Aorta (tissue), 5 donors: ENCODE measurements around the gene ORM1. TPM values are rescaled to one million over a fixed set of nuclear protein-coding genes. Genes with fewer than 3 reads are reported as not detected.

Experiments
- ATAC-seq: fragments of 200-7000 bp; cut with Tn5 transposase; one replicate; pipeline ENCODE4 v1.9.1; 2022; ENCODE audit warnings: moderate library complexity; ENCODE audit not compliant: low FRiP score
- DNase-seq, 2 donors: peaks; one replicate each; pipeline ENCODE4 v3.0.0-alpha.2; 2020
- H3K27ac ChIP-seq, 2 donors: one replicate each; pipeline ENCODE4 v1.5.1; 2013; ENCODE audit warnings: low read length in 2 of 2, mild to moderate bottlenecking in 2 of 2, moderate library complexity in 2 of 2, control low read depth in 1 of 2, inconsistent platforms in 1 of 2, low read depth in 1 of 2
- H3K27me3 ChIP-seq, 2 donors: one replicate each; pipeline ENCODE4 v1.6.1; 2013; ENCODE audit warnings: control low read depth in 1 of 2, low read length in 1 of 2, mild to moderate bottlenecking in 1 of 2, moderate library complexity in 1 of 2; ENCODE audit not compliant: insufficient read depth in 2 of 2, control insufficient read depth in 1 of 2
- H3K36me3 ChIP-seq, 2 donors: one replicate each; pipeline ENCODE4 v1.6.1; 2013; ENCODE audit warnings: control low read depth in 1 of 2, low read length in 1 of 2, mild to moderate bottlenecking in 1 of 2; ENCODE audit not compliant: insufficient read depth in 2 of 2, control insufficient read depth in 1 of 2
- H3K4me1 ChIP-seq, 2 donors: one replicate each; pipeline ENCODE4 v1.6.1; 2013; ENCODE audit warnings: low read length in 2 of 2, control low read depth in 1 of 2, mild to moderate bottlenecking in 1 of 2, moderate library complexity in 1 of 2; ENCODE audit not compliant: insufficient read depth in 2 of 2, control insufficient read depth in 1 of 2
- H3K4me3 ChIP-seq, 2 donors: one replicate each; pipeline ENCODE4 v1.5.1; 2013; ENCODE audit warnings: low read length in 2 of 2, control low read depth in 1 of 2, mild to moderate bottlenecking in 1 of 2
- H3K9me3 ChIP-seq: one replicate; pipeline ENCODE4 v1.6.1; 2013; ENCODE audit warnings: mild to moderate bottlenecking, low read length; ENCODE audit not compliant: control insufficient read depth
- WGBS, 2 donors: extraction: QIAGEN DNeasy Blood & Tissue Kit; methylation state at CpG; one replicate each; pipeline ENCODE4 v1.1.7; 2013; 5-methylcytosine and 5-hydroxymethylcytosine counted together
- intact Hi-C, 2 donors: fragments of 100-400 bp; cut with DNase I; formaldehyde crosslinking; loops; one replicate each; pipeline versions ENCODE4 v1.14.2 to v1.15.0; 2022
- polyA plus RNA-seq, 2 donors: library from polyadenylated mRNA; stranded (reverse); fragments of 200-250 nt; gene quantifications; one replicate each; pipeline ENCODE4 v1.2.3, GENCODE V29; 2013
- total RNA-seq, 2 donors: library from RNA; stranded (reverse); fragmentation: NEBNext Ultra II Directional; extraction: Animal tissue kit (Norgen Biotek cat#: 25700); gene quantifications; one replicate each; pipeline ENCODE4 v1.2.1, GENCODE V29; 2021
- donor health status: healthy with polysubstance abuse.
- donor health status: Bipolar disorder and iron deficiency.
- donor health status: DM: no; HTN: no; CAD: no.
- donor health status: DM: no; HTN: no; CAD: no.
- donor health status: DM: yes; HTN: yes; CAD: no.

ORM1 gene
- total and polyA plus RNA-seq, 4 donors, result 0.28 to 3.0 (median 0.45) TPM; not detected in 1

DNA sequence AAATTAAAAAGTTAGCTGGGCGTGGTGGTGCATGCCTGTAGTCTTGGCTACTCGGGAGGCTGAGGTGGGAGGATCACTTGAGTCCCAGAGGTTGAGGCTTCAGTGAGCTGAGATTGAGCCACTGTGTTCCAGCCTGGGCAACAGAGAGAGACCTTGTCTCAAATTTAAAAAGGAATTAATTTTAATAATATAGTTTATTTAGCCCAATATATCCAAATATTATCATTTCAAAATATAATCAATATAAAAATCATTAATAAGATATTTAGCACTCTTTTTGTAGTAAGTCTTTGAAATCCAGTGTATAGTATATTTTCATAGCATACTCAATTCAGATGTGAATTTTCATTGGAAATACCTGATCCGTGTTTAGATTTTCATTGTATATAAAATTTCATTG, 43.2 kb upstream of the ORM1 start:
- peak in 1 of 2 donors; percentile 10 for DNase-seq
- intact Hi-C loops, result loop anchor here in 1 of 2 donors (5.0 kb wide), 1 partner anchor 42 kb away; no protein-coding TSS in a partner anchor
- Histone ChIP-seq H3K4me1 (no peaks in the 10 kb centered on the region), H3K4me3 (no peak overlapping the region), H3K9me3 (no peaks in the 10 kb centered on the region), H3K36me3 (no peaks in the 10 kb centered on the region), H3K27me3 (no peaks in the 10 kb centered on the region), H3K27ac (no peak overlapping the region)
- no peak for ATAC-seq
- WGBS, 2 donors, result 92% methylated on average over 3 of the region's 3 CpGs

DNA sequence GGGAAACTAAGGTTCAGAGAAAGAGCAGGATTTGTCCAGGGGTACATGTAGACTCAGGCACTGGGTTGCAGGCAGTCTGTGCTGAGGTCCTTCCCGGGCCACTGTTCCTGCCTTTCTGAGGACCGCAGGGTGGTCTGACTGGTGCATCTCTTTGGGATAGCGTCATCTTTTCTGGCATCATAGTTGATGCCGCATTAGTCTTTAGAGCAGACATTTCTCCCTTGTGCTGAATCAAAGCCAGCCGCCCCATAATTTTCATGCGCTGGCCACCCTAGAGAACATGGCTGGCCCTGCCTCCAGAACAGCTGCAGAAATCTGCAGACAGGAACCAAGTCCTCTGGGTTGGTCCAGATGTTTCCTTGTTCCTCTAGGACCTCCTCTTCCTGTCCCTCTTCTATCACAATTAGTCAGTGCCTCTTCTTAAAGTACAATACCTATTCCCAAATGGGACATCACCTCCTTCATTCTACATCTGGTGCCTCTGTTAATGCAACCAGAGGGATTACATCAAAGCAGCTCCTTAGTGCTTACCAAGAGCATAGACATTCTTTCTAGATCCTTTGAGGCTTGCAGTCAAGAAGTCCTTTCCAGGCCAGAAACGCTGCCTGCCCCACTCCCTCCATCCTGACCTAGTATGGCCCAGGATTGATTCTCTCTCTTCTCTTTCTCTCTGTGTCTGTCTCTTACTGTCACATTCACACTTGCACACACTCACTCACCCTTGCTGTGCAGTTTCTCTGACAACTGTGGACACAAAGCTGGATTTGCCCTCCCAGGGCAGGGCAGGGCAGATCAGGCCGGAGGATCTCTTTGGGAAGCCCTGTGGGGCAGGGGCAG, 42.0 kb upstream of the ORM1 start:
- Histone ChIP-seq H3K4me1 (no peaks in the 10 kb centered on the region), H3K36me3 (no peaks in the 10 kb centered on the region), H3K27ac (no peak overlapping the region), H3K9me3 (no peaks in the 10 kb centered on the region), H3K27me3 (no peaks in the 10 kb centered on the region), H3K4me3 (no peak overlapping the region)
- ATAC-seq (no peak), DNase-seq (peak; percentile 15 to 41)
- 88 to 96% methylated on average over 8 of the region's 8 CpGs for WGBS, 2 donors
- intact Hi-C loops, result no loop called here

DNA sequence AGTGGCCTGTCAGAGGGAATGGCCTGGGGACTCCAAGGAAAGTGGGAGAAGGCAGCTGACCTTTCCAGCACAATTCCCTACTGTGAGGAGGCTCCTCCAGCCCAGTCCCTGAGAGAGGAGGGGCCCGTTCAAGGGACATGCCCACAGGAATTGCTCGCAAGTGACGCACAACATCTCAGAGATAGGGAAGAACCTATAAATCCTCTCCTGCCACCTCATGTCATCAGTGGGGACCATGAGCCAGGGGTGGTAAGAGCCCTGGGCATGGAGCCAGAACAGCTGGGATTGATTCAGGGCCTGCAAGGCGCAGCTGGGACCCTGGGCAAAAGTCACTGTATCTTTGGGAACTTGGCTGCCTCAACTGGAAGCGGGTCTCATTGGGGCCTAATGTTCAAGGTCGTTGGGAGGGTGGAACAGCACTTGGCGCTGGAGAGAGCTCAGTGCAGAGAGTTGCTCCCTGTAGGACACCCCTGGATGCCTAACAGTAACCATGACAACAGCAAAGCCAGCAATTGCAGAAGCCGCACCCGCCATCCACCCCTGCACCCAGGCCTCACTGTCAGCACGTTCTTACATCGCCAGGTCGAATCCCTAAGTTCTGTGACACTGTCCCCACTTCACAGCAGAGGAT, 41.3 kb upstream of the ORM1 start:
- Histone ChIP-seq H3K27ac (no peak overlapping the region), H3K27me3 (no peaks in the 10 kb centered on the region), H3K4me1 (no peaks in the 10 kb centered on the region), H3K9me3 (no peaks in the 10 kb centered on the region), H3K4me3 (no peak overlapping the region), H3K36me3 (no peaks in the 10 kb centered on the region)
- 73% methylated on average over 12 of the region's 12 CpGs for WGBS, 2 donors
- no peak for ATAC-seq
- intact Hi-C loops, result no loop called here
- DNase-seq, result peak; percentile 18 to 76

DNA sequence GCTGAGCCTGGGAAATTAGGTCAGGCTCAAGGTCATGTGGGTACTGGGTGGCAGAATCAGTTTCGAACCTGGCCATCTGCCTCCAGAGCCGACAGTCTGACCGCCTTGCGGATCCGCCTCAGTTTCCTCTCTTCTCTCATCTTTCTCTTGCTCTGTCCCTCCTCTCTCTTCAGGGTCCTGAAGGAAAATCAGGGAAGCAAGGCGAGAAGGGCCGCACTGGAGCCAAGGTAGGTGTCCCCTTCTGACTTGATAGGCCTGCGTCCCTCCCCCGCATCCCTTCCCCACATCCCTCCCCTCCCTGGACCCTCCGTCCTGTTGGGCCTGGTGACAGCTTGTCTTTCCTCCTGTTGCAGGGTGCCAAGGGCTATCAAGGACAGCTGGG, 40.8 kb upstream of the ORM1 start:
- 90 to 93% methylated on average over 10 of the region's 10 CpGs for WGBS, 2 donors
- H3K27ac ChIP-seq, result no peak overlapping the region
- ATAC-seq (no peak), DNase-seq (peak; percentile 21 to 66)
- intact Hi-C loops, result no loop called here
- H3K36me3 ChIP-seq, result no peaks in the 10 kb centered on the region
- H3K9me3 ChIP-seq, result no peaks in the 10 kb centered on the region
- no peaks in the 10 kb centered on the region for H3K4me1 ChIP-seq
- H3K27me3 ChIP-seq, result no peaks in the 10 kb centered on the region
- H3K4me3 ChIP-seq, result no peak overlapping the region

DNA sequence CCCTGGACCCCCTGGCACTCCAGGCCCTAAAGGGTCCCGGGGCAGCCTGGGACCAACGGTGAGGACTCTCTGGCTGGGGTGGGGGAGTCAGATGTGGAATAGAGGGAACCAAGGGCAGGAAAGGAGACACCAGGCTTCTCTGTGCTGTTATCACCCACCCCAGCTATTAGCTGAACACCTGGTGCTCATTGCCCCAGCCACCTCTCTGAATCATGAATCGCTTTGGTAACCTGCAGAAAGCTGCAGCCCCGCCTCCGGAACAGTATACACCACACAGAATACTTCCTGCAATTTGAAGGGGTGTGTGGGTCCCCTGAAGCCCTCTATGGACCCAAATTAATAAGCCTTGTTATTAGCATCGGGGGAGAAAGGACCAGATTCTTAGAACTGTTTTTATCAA, 40.4 kb upstream of the ORM1 start:
- intact Hi-C loops, result no loop called here
- ATAC-seq (no peak), DNase-seq (no peak)
- no peaks in the 10 kb centered on the region for H3K4me1 ChIP-seq
- no peaks in the 10 kb centered on the region for H3K9me3 ChIP-seq
- no peaks in the 10 kb centered on the region for H3K27me3 ChIP-seq
- no peak overlapping the region for H3K27ac ChIP-seq
- H3K4me3 ChIP-seq, result no peak overlapping the region
- H3K36me3 ChIP-seq, result no peaks in the 10 kb centered on the region
- 86 to 87% methylated on average over 6 of the region's 6 CpGs for WGBS, 2 donors

DNA sequence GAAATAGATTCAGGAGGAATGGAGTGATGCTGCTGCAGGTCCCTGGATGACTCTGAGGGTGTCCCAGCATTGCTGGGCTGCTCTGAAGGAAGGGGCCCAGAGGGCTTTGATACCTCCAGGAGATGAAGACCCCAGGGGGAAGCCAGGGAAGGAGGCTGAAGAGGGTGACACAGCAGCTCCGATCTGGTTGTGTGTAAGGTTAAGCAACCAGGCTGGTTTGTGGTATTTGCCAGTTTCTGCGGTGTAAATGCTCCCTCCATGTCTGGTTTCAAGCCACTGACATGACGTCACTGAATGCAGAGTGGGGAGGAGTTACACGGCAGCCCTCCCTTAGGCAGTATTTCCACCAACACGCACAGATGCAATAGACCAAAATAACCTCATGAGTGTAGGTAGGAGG, 40.0 kb upstream of the ORM1 start:
- ATAC-seq, result no peak
- H3K27ac ChIP-seq, result no peak overlapping the region
- DNase-seq, result peak; percentile 16 to 36
- WGBS, 2 donors, result 35 to 37% methylated on average over 5 of the region's 5 CpGs
- no peaks in the 10 kb centered on the region for H3K36me3 ChIP-seq
- no peaks in the 10 kb centered on the region for H3K4me1 ChIP-seq
- H3K9me3 ChIP-seq, result no peaks in the 10 kb centered on the region
- no peak overlapping the region for H3K4me3 ChIP-seq
- H3K27me3 ChIP-seq, result no peaks in the 10 kb centered on the region
- intact Hi-C loops, result no loop called here

DNA sequence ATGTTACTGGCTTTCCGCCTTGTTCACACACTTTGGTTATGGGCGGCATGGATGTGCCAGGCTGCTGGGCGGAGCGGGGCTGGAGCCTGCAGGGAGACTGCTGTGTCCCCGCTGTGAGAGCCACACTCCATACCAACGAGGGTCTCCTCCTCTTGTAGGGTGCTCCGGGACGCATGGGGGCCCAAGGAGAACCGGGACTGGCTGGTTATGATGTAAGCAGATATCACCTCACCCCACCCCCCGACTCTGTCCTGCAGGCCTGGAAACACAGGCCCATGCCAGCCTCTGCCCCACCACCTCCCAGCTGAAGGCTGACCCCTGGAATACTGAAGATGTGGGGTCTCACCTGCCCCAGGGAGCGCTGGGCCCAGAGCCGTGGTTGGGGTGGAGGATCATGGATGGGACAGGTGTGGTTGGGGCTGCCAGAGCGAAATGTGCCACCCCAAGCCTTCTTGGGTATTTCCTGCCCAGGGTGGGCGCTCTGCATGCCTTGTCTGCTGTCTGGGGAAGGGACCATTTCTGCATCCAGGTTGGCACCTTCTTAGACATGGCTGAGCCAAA, 39.3 kb upstream of the ORM1 start:
- Histone ChIP-seq H3K4me3 (no peak overlapping the region), H3K9me3 (no peaks in the 10 kb centered on the region), H3K27me3 (no peaks in the 10 kb centered on the region), H3K27ac (no peak overlapping the region), H3K36me3 (no peaks in the 10 kb centered on the region), H3K4me1 (no peaks in the 10 kb centered on the region)
- intact Hi-C loops, result no loop called here
- WGBS, 2 donors, result 90 to 97% methylated on average over 14 of the region's 14 CpGs
- ATAC-seq, result no peak
- DNase-seq, result peak; percentile 44 to 73

DNA sequence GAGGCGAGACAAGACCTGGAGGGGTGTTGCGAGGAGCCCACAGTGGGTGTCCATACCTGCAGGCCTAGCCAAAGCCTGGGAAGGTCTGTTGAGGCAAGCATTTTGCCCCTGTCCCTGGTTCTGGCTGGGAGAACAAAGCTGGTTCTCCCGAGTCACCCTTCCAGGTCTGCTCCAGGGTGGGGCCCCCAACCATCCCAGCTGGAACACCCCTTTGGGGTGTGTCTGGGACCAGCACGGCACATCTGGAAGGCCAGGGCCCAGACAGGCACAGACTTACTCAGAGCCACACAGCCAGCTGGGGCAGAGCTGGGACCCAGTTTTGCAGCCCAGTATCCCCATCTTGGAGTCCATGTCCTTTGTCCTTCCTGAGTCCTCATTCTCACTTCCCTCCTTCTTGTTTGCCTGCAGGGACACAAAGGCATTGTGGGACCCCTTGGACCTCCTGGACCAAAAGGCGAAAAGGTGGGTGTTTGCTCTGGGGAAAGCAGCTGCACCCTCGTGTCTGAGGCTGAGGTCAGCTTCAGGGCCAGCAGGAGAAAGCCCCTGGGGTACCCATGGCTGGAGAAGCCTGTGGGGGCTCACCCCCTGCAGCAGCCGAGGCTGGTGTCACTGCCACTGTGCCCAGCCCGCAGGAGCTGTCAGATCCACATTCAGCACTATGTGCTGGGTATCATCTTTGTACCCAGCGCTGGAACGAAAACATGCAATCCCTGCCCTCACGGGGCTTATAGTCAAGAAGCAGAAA, 38.4 kb upstream of the ORM1 start:
- intact Hi-C loops, result no loop called here
- Histone ChIP-seq H3K27me3 (no peaks in the 10 kb centered on the region), H3K36me3 (no peaks in the 10 kb centered on the region), H3K4me3 (no peak overlapping the region), H3K4me1 (no peaks in the 10 kb centered on the region), H3K27ac (no peak overlapping the region), H3K9me3 (no peaks in the 10 kb centered on the region)
- DNase-seq, result peak; percentile 40 to 70
- ATAC-seq, result no peak
- 90 to 92% methylated on average over 11 of the region's 11 CpGs for WGBS, 2 donors
